Measurements from ENCODE around the gene STK40. TPM values are rescaled to one million over a fixed set of nuclear protein-coding genes. Genes with fewer than 3 reads are reported as not detected.

Gene STK40
- total and polyA plus RNA-seq, 9 of the 15 experiments (the other 6 are each of a cell fraction or from before 2014, with no cell fraction given), result 0.69 to 94.3 (median 39.1) TPM

DNA sequence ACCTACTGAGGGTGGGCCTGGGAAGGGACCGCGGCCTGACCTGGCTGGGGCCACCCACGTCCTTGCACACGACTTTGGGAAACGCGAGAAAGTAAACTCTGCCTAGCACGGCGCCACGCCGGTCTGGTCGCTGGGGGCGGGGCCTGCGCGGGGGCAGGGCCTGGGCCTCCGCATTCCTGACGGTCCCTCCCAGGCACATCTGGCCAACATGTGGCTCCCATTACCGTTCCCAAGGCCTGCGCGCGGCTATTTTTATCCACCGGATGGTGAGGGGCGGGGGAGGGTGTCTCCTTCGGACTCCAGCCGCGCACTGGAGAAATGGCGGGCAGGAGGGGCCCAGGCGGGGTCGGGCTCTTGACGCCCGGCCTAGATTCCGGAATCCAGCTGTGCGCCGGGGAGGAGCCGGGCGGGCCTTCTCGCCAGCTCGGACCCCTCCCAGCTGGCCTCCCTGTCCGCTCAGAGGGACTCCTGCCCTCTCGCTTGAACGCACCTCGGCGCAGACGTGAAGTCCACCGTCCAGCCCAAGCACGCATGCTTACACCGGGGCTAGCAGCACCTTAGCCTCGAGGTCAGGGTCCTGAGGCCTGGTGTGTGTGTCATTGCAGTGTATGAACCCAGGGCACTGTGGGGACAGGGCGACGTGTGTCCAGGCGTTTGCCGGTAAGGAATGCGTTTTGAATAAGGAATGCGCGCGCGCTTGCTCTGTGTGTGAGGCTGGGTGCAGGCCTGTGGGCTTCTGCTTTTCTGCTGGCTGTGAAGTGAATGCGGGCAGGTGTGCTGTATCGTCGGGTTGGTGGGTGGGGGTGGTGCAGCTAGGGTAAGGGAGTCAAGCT, 64.4 kb downstream of the STK40 start (continued):
- TF ChIP-seq BRF1 (IDR thresholded peaks at IDR 0.05; ENCODE audit: borderline replicate concordance, extremely low read depth, insufficient read length) (no peak), XRCC4 (IDR thresholded peaks at IDR 0.05; ENCODE audit: extremely low read depth, insufficient read depth, insufficient read length) (no peak), HDAC3 (IDR thresholded peaks at IDR 0.05; ENCODE audit: borderline replicate concordance, partially characterized antibody) (no peak), HDAC1 (IDR thresholded peaks at IDR 0.05) (peak in 1 of 2 experiments; percentile 84; a peak in 1 of 4 replicates), EP400 (IDR thresholded peaks at IDR 0.05) (peak; percentile 91), EWSR1 (IDR thresholded peaks at IDR 0.05; ENCODE audit: borderline replicate concordance, low read depth, partially characterized antibody) (no peak), ATF1 (CRISPR knock-in tag; IDR thresholded peaks at IDR 0.05) (no peak), ATF1 (tag; IDR thresholded peaks at IDR 0.05) (peak; percentile 82), ZC3H4 (CRISPR knock-in tag; IDR thresholded peaks at IDR 0.05; ENCODE audit: borderline replicate concordance) (0 out of 2 replicates have a peak, but pooled peaks have one; percentile 11), ZNF134 (CRISPR knock-in tag; conservative IDR thresholded peaks at IDR 0.05) (0 out of 2 replicates have a peak, but pooled peaks have one; percentile 14), HLTF (IDR thresholded peaks at IDR 0.05) (no peak; the same call in 1 of the 2 replicates), RBFOX2 (IDR thresholded peaks at IDR 0.05; ENCODE audit: low read depth, low read length) (peak; percentile 93), STAT5A (IDR thresholded peaks at IDR 0.05; ENCODE audit: borderline replicate concordance, low read length) (peak; percentile 33; the same call in 1 of the 2 replicates)
- TF ChIP-seq, protein P1, sequence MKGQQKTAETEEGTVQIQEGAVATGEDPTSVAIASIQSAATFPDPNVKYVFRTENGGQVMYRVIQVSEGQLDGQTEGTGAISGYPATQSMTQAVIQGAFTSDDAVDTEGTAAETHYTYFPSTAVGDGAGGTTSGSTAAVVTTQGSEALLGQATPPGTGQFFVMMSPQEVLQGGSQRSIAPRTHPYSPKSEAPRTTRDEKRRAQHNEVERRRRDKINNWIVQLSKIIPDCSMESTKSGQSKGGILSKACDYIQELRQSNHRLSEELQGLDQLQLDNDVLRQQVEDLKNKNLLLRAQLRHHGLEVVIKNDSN (CRISPR knock-in tag; IDR thresholded peaks at IDR 0.05), result peak; percentile 50
- TF ChIP-seq, protein P2, sequence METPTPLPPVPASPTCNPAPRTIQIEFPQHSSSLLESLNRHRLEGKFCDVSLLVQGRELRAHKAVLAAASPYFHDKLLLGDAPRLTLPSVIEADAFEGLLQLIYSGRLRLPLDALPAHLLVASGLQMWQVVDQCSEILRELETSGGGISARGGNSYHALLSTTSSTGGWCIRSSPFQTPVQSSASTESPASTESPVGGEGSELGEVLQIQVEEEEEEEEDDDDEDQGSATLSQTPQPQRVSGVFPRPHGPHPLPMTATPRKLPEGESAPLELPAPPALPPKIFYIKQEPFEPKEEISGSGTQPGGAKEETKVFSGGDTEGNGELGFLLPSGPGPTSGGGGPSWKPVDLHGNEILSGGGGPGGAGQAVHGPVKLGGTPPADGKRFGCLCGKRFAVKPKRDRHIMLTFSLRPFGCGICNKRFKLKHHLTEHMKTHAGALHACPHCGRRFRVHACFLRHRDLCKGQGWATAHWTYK (CRISPR knock-in tag; IDR thresholded peaks at IDR 0.05), result peak; percentile 82; the same call in 1 of the 2 replicates
- TF ChIP-seq, protein P3, sequence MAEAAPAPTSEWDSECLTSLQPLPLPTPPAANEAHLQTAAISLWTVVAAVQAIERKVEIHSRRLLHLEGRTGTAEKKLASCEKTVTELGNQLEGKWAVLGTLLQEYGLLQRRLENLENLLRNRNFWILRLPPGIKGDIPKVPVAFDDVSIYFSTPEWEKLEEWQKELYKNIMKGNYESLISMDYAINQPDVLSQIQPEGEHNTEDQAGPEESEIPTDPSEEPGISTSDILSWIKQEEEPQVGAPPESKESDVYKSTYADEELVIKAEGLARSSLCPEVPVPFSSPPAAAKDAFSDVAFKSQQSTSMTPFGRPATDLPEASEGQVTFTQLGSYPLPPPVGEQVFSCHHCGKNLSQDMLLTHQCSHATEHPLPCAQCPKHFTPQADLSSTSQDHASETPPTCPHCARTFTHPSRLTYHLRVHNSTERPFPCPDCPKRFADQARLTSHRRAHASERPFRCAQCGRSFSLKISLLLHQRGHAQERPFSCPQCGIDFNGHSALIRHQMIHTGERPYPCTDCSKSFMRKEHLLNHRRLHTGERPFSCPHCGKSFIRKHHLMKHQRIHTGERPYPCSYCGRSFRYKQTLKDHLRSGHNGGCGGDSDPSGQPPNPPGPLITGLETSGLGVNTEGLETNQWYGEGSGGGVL (CRISPR knock-in tag; IDR thresholded peaks at IDR 0.05), result no peak
- TF ChIP-seq, protein P4, sequence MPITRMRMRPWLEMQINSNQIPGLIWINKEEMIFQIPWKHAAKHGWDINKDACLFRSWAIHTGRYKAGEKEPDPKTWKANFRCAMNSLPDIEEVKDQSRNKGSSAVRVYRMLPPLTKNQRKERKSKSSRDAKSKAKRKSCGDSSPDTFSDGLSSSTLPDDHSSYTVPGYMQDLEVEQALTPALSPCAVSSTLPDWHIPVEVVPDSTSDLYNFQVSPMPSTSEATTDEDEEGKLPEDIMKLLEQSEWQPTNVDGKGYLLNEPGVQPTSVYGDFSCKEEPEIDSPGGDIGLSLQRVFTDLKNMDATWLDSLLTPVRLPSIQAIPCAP (CRISPR knock-in tag; IDR thresholded peaks at IDR 0.05; ENCODE audit: borderline replicate concordance), result peak; percentile 83; the same call in 1 of the 2 replicates
- TF ChIP-seq, protein P5, sequence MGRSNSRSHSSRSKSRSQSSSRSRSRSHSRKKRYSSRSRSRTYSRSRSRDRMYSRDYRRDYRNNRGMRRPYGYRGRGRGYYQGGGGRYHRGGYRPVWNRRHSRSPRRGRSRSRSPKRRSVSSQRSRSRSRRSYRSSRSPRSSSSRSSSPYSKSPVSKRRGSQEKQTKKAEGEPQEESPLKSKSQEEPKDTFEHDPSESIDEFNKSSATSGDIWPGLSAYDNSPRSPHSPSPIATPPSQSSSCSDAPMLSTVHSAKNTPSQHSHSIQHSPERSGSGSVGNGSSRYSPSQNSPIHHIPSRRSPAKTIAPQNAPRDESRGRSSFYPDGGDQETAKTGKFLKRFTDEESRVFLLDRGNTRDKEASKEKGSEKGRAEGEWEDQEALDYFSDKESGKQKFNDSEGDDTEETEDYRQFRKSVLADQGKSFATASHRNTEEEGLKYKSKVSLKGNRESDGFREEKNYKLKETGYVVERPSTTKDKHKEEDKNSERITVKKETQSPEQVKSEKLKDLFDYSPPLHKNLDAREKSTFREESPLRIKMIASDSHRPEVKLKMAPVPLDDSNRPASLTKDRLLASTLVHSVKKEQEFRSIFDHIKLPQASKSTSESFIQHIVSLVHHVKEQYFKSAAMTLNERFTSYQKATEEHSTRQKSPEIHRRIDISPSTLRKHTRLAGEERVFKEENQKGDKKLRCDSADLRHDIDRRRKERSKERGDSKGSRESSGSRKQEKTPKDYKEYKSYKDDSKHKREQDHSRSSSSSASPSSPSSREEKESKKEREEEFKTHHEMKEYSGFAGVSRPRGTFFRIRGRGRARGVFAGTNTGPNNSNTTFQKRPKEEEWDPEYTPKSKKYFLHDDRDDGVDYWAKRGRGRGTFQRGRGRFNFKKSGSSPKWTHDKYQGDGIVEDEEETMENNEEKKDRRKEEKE (IDR thresholded peaks at IDR 0.05; ENCODE audit: borderline replicate concordance in 1 of 2, control insufficient read depth in 1 of 2, low read depth in 2 of 2, low read length in 1 of 2), result peak in 1 of 2 experiments; percentile 77; a peak in 1 of 4 replicates
